GM12892 (cell line): Measurements from ENCODE around the gene FSTL4.

Experiments used
- POLR2A ChIP-seq: IDR thresholded peaks from 2 replicates; pipeline ENCODE4 v1.6.1; 2011; ENCODE audit warnings: low read depth, low read length, control low read depth
- POLR2AphosphoS5 ChIP-seq: IDR thresholded peaks from 2 replicates; pipeline ENCODE4 v1.6.1; 2011; ENCODE audit warnings: low read depth, low read length, control low read depth

GRCh38 chr5:133402775-133403174, 209.6 kb downstream of the FSTL4 start:
- no peak for TF ChIP-seq POLR2A
- TF ChIP-seq POLR2AphosphoS5: no peak
